HCT116 (cell line): ENCODE measurements around the gene MRPL36. TPM values are rescaled to one million over a fixed set of nuclear protein-coding genes. Genes with fewer than 3 reads are reported as not detected.

Experiments
- ATAC-seq: fragments of 200-7000 bp; cut with Tn5 transposase; 2 replicates; pipeline ENCODE4 v1.9.1; 2020; ENCODE audit warnings: mild to moderate bottlenecking, moderate library complexity
- BruUV-seq: library from RNA; stranded (reverse); fragments of 400-500 nt; replicated peaks from 2 replicates; lab custom pipeline; 2021; lab: Mats Ljungman, UMichigan
- CTCF ChIA-PET: fragments of 300-600 bp; sonication (Branson Sonifier 250); formaldehyde crosslinking; loops from one replicate; lab custom pipeline; 2021; ENCODE audit warnings: antibody characterized with exemption; lab: Charles Lee
- POLR2A ChIA-PET: fragments of 300-600, 350-600 bp; sonication (Branson Sonifier 250); formaldehyde crosslinking; loops from one replicate; lab custom pipeline; 2021; ENCODE audit warnings: antibody characterized with exemption; lab: Charles Lee
- RAD21 ChIA-PET, 2 experiments: fragments of 300-600 bp; sonication (Branson Sonifier 250); formaldehyde crosslinking; loops; one replicate each; lab custom pipeline; 2023; ENCODE audit warnings: low total read pairs in 2 of 2; ENCODE audit not compliant: uncharacterized antibody in 2 of 2, unreplicated experiment in 2 of 2, low non-redundant PET in 1 of 2; lab: Charles Lee
- DNase-seq: peaks from one replicate; pipeline ENCODE4 v3.0.0-alpha.2; 2010; ENCODE audit warnings: low read depth, low spot score
- H2AFZ ChIP-seq: fragments of 200-600 bp; shearing (Covaris generic), sonication (generic); 2 replicates; pipeline ENCODE4 v1.6.1; 2017; ENCODE audit warnings: low read depth, mixed run types, mixed read lengths, antibody characterized with exemption, low read length; ENCODE audit not compliant: poor library complexity, severe bottlenecking
- H3K27ac ChIP-seq: 2 replicates; pipeline ENCODE4 v1.5.1; 2012; ENCODE audit warnings: low read depth, low read length
- H3K27me3 ChIP-seq: fragments of 200-600 bp; sonication (generic); 2 replicates; pipeline ENCODE4 v1.6.1; 2016; ENCODE audit warnings: mixed run types, low read length, mixed read lengths; ENCODE audit not compliant: insufficient read depth
- H3K36me3 ChIP-seq, 2 experiments: fragments of 200-500 bp in 1 of 2; fragments of 200-600 bp in 1 of 2; sonication (Bioruptor generic) in 1 of 2; sonication (generic) in 1 of 2; 2 replicates each; pipeline versions ENCODE4 v1.5.1 to v1.6.1; 2014 to 2016; ENCODE audit warnings: low read length in 2 of 2, inconsistent platforms in 1 of 2, mixed read lengths in 1 of 2, mixed run types in 1 of 2; ENCODE audit not compliant: insufficient read depth in 2 of 2, control insufficient read depth in 1 of 2
- H3K4me1 ChIP-seq, 2 experiments: fragments of 200-600 bp in 1 of 2; sonication (generic) in 1 of 2; 2 replicates each; pipeline versions ENCODE4 v1.5.1 to v1.6.1; 2012 to 2017; ENCODE audit warnings: low read length in 2 of 2, inconsistent platforms in 1 of 2, mild to moderate bottlenecking in 1 of 2, mixed read lengths in 1 of 2, mixed run types in 1 of 2, moderate library complexity in 1 of 2; ENCODE audit not compliant: insufficient read depth in 2 of 2, control insufficient read depth in 1 of 2
- H3K4me2 ChIP-seq: fragments of 200-600 bp; sonication (generic); 2 replicates; pipeline ENCODE4 v1.6.1; 2017; ENCODE audit warnings: mixed run types, low read length, mixed read lengths
- H3K4me3 ChIP-seq, 2 experiments: fragments of 200-600 bp in 1 of 2; sonication (generic) in 1 of 2; replicated peaks in 1 of 2; 2 replicates each; pipeline ENCODE4 v1.5.1; 2011 to 2016; ENCODE audit warnings: low read length in 2 of 2, control low read depth in 1 of 2, low read depth in 1 of 2, mild to moderate bottlenecking in 1 of 2, mixed read lengths in 1 of 2, mixed run types in 1 of 2
- H3K79me2 ChIP-seq: fragments of 200-600 bp; sonication (generic); 2 replicates; pipeline ENCODE4 v1.6.1; 2017; ENCODE audit warnings: mild to moderate bottlenecking, mixed run types, low read length, moderate library complexity, mixed read lengths; ENCODE audit not compliant: insufficient read depth
- H3K9ac ChIP-seq: fragments of 200-600 bp; sonication (generic); 2 replicates; pipeline ENCODE4 v1.6.1; 2016; ENCODE audit warnings: low read length, mixed read lengths
- H3K9me2 ChIP-seq: fragments of 200-600 bp; sonication (generic), shearing (Covaris generic); 2 replicates; pipeline ENCODE4 v1.6.1; 2017; ENCODE audit warnings: mixed run types, mild to moderate bottlenecking, moderate library complexity; ENCODE audit not compliant: insufficient read depth
- H3K9me3 ChIP-seq, 2 experiments: fragments of 200-500 bp in 1 of 2; fragments of 200-600 bp in 1 of 2; sonication (Bioruptor generic) in 1 of 2; sonication (generic) in 1 of 2; 2 replicates each; pipeline ENCODE4 v1.6.1; 2014 to 2017; ENCODE audit warnings: low read length in 2 of 2, mixed read lengths in 2 of 2, inconsistent platforms in 1 of 2, low read depth in 1 of 2, mild to moderate bottlenecking in 1 of 2, mixed run types in 1 of 2, moderate library complexity in 1 of 2; ENCODE audit not compliant: control insufficient read depth in 1 of 2, insufficient read depth in 1 of 2
- H4K20me1 ChIP-seq: fragments of 200-600 bp; sonication (generic), shearing (Covaris generic); 2 replicates; pipeline ENCODE4 v1.6.1; 2017; ENCODE audit warnings: mixed run types, mild to moderate bottlenecking, moderate library complexity; ENCODE audit not compliant: insufficient read depth
- ATF3 ChIP-seq: IDR thresholded peaks from 2 replicates; pipeline ENCODE4 v1.6.1; 2012
- CBX3 ChIP-seq: IDR thresholded peaks from 2 replicates; pipeline ENCODE4 v1.6.1; 2012; ENCODE audit warnings: low read depth
- CTCF ChIP-seq, 3 experiments: fragments of 200-600 bp in 1 of 3; sonication (generic) in 1 of 3; IDR thresholded peaks in 2 of 3; conservative IDR thresholded peaks in 1 of 3; 2 replicates each; pipeline ENCODE4 v1.5.1; 2012 to 2017; ENCODE audit warnings: low read depth in 2 of 3, low read length in 2 of 3, antibody characterized with exemption in 1 of 3, borderline replicate concordance in 1 of 3, control low read depth in 1 of 3, mild to moderate bottlenecking in 1 of 3, mixed read lengths in 1 of 3, mixed run types in 1 of 3, moderate library complexity in 1 of 3; ENCODE audit not compliant: insufficient read depth in 1 of 3
- EGR1 ChIP-seq: IDR thresholded peaks from 2 replicates; pipeline ENCODE4 v1.6.1; 2012; ENCODE audit warnings: low read depth
- EZH2 ChIP-seq: fragments of 200-600 bp; sonication (generic); IDR thresholded peaks from 2 replicates; pipeline ENCODE4 v1.6.1; 2017; ENCODE audit warnings: antibody characterized with exemption, mixed run types
- EZH2phosphoT487 ChIP-seq: fragments of 200-600 bp; IDR thresholded peaks from 2 replicates; pipeline ENCODE4 v1.6.1; 2018; ENCODE audit warnings: antibody characterized with exemption, borderline replicate concordance
- FOSL1 ChIP-seq: IDR thresholded peaks from 2 replicates; pipeline ENCODE4 v1.6.1; 2012; ENCODE audit warnings: low read depth
- JUND ChIP-seq: IDR thresholded peaks from 2 replicates; pipeline ENCODE4 v1.6.1; 2012
- MAX ChIP-seq: IDR thresholded peaks from 2 replicates; pipeline ENCODE4 v1.6.1; 2012
- POLR2A ChIP-seq: IDR thresholded peaks from 2 replicates; pipeline ENCODE4 v1.7.0; 2011; ENCODE audit warnings: borderline replicate concordance; ENCODE audit not compliant: insufficient read depth, insufficient read length; ENCODE audit errors: extremely low read depth
- POLR2AphosphoS5 ChIP-seq: IDR thresholded peaks from 2 replicates; pipeline ENCODE4 v1.6.1; 2011; ENCODE audit warnings: mild to moderate bottlenecking, low read depth, low read length, moderate library complexity
- RAD21 ChIP-seq: IDR thresholded peaks from 2 replicates; pipeline ENCODE4 v1.6.1; 2012; ENCODE audit warnings: low read depth, mild to moderate bottlenecking
- REST ChIP-seq: IDR thresholded peaks from 2 replicates; pipeline ENCODE4 v1.6.1; 2012; ENCODE audit warnings: low read depth
- SIN3A ChIP-seq: IDR thresholded peaks from 2 replicates; pipeline ENCODE4 v1.6.1; 2012; ENCODE audit warnings: low read depth
- SP1 ChIP-seq: IDR thresholded peaks from 2 replicates; pipeline ENCODE4 v1.6.1; 2012; ENCODE audit warnings: low read depth
- SRF ChIP-seq: IDR thresholded peaks from 2 replicates; pipeline ENCODE4 v1.6.1; 2012; ENCODE audit warnings: low read depth
- TCF7L2 ChIP-seq: IDR thresholded peaks from 2 replicates; pipeline ENCODE4 v1.7.0; 2011; ENCODE audit warnings: borderline replicate concordance, inconsistent platforms; ENCODE audit not compliant: insufficient read depth, insufficient read length; ENCODE audit errors: extremely low read depth
- YY1 ChIP-seq: IDR thresholded peaks from 2 replicates; pipeline ENCODE4 v1.6.1; 2011; ENCODE audit warnings: low read length, low read depth, moderate library complexity, mild to moderate bottlenecking; ENCODE audit not compliant: insufficient replicate concordance; ENCODE audit errors: extremely low read depth
- ZFX ChIP-seq: fragments of 450-650 bp; IDR thresholded peaks from 2 replicates; pipeline ENCODE4 v1.6.1; 2017
- intact Hi-C: fragments of 100-400 bp; cut with micrococcal nuclease; formaldehyde crosslinking; loops from 2 replicates; pipeline ENCODE4 v1.10.0; 2022
- total RNA-seq: library from RNA; stranded (reverse); gene quantifications from one replicate; pipeline ENCODE4 v1.2.1, GENCODE V29; 2021; ENCODE audit not compliant: unreplicated experiment

MRPL36 gene
- total RNA-seq, 1 experiment from 2014 or later = 71.9 TPM

- TF ChIP-seq TCF7L2 (no peak), SRF (no peak), ATF3 (no peak), YY1 (no peak), REST (no peak), MAX (no peak), JUND (no peak), EGR1 (no peak), ZFX (no peak), CBX3 (no peak), SIN3A (no peak), FOSL1 (no peak), EZH2phosphoT487 (no peak), CTCF (IDR thresholded peaks at IDR 0.05 in 2 of 3, conservative IDR thresholded peaks at IDR 0.05 in 1 of 3; ENCODE audit: borderline replicate concordance in 1 of 3, insufficient read depth in 1 of 3, low read depth in 2 of 3, low read length in 2 of 3) (no peak), SP1 (no peak), EZH2 (no peak), POLR2AphosphoS5 (no peak), RAD21 (no peak), POLR2A (no peak)
- TF ChIP-seq, all 23 proteins: peak for 0
- RAD21 ChIA-PET = no interaction called here
- Histone ChIP-seq H3K36me3 (peaks cover 9 to 26% of the 10 kb centered on the region in 2 experiments; a peak in 3 of 4 replicates), H3K79me2 (peaks cover 22% of the 10 kb centered on the region), H3K9ac (no peak overlapping the region), H3K4me3 (no peak overlapping the region), H3K9me2 (no peaks in the 10 kb centered on the region), H2AFZ (no peak overlapping the region), H3K9me3 (no peaks in the 10 kb centered on the region), H4K20me1 (no peaks in the 10 kb centered on the region), H3K27ac (no peak overlapping the region), H3K27me3 (no peaks in the 10 kb centered on the region), H3K4me1 (no peaks in the 10 kb centered on the region), H3K4me2 (no peak overlapping the region)
- ATAC-seq (no peak), DNase-seq (no peak)
- POLR2A ChIA-PET = no interaction called here
- CTCF ChIA-PET = no interaction called here
- intact Hi-C loops = no loop called here
- no TSS peak for BruUV-seq
Measured at GRCh38 chr5:1821862-1822261, 22.2 kb upstream of the MRPL36 start.
